GM21423 (cell line): ENCODE measurements around the gene TAC4.

ENCODE experiments used
- ATAC-seq: cut with Tn5 transposase; IDR thresholded peaks from one replicate; pipeline ENCODE4 v1.9.1; 2021; ENCODE audit warnings: mild to moderate bottlenecking, moderate library complexity; ENCODE audit not compliant: unreplicated experiment

Gene TAC4

DNA sequence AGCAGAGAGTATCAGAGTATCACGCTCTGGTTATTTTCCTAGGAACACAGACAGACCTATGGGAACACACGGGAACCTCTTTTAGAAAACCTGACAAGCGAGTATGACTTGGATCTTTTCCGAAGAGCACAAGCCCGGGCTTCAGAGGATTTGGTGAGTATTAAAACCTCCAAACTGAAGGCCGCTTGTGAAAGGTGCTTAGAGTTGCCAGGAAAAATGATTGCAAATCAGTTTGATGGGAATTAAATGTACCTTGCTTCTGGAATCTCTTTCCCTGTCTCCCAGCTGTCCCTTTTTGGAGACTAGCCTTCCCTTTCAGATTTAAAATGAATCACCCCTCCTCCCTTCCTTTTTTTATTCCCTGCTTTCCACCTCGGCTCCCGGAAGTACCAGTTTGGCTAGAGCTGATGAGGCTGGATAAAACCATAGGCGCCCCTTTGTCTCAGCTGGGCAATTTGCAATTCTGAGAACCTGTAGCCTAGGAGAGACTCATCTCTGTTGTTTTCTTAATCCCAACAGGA, 32.0 kb downstream of the TAC4 start:
- ATAC-seq: no peak

DNA sequence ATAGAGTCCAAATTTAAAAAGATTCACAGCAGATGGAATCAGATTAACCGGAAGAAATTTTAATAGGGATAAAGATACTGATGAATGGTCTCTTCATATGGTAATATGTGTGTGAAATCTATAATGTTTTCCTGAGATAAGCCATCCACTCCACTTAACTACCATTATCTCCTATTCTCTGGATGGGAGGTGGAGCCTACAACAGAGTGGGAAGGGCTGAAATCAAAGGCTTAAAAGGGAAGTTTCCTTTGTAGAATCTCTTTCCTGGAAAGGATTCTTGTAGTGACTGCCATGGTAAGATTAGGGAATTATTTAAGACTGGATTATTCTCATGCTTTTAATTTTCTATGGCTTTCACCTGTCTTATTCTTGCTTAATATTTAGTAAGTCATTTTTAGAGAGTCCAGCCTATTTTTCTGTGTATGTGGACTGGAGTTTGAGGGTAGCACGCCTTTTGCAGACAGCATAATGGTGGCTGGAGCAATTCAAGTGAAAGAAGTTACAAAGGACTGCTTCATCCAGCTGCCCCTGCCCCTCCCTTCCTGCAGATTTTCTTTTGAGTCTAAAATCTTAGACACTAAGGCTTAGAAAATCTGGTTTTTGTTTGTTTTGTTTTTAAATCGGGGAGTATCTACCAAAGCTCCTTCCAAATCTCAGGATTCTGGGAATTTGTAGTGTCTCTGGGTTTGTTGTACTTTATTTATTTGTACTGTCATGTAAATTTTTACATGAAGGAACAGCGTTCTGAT, 32.9 kb downstream of the TAC4 start:
- no peak for ATAC-seq

DNA sequence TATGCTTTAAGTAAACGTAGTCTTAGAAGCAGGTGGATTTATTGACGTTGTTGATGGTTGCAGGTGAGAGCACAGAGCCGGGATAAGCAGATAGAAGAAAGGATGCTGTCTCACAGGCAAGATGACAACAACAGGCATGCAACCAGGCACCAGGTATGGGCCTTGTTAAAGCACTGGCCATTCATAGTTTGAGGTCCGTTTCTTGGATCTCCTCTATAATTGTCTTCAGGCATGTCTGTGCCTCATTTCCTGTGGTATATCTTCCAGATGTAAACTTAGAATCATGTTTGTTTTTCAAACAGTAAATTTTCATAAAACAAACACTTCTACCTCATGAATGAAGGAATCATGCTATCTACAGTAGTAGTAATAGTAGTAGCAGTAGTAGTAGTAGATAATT, 38.8 kb downstream of the TAC4 start:
- no peak for ATAC-seq

DNA sequence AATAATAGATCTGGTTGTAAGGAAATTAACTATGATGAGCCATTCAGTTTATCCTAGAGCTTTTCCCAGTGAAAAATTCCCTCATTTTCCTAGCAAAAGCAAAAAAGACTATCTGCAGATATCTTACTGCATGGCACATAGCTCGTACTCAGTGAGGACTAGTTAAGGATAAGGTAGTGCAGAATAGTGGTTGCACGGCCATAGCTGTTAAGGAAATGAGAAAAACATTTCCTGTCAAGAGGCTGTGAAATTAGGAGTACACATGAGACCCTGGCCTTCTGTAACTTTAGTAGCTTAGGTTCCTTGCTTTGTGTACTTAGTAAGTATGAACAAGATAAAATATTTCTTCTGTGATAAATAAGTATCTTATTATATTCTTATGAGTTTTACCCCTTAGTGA, 49.1 kb downstream of the TAC4 start:
- ATAC-seq: no peak

DNA sequence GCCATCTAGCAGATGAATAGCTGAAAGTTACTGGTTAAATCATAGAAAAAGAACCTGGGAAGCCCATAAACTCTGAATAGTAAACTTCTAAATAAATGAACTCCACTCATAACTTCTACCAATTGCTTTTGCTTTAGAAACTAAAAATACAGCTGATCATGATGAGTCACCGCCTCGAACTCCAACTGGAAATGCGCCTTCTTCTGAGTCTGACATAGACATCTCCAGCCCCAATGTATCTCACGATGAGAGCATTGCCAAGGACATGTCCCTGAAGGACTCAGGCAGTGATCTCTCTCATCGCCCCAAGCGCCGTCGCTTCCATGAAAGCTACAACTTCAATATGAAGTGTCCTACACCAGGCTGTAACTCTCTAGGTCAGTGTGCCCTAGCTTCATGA, 49.7 kb downstream of the TAC4 start:
- ATAC-seq: no peak

DNA sequence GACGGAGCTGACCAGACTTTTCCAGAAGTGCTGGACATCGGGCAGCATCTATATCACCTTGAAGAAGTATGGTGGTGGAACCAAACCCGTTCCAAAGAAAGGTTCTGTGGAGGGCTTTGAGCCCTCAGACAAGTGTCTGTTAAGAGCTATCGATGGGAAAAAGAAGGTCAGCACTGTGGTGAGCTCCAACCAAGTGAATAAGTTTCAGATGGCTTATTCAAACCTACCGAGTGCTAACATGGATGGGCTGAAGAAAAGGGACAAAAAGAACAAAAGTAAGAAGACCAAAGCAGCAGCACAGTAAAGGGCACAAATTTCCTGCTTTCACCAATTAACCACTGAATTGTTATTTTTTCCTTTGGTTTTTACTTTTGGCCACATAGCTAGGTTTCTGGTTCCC, 52.5 kb downstream of the TAC4 start:
- ATAC-seq: no peak

DNA sequence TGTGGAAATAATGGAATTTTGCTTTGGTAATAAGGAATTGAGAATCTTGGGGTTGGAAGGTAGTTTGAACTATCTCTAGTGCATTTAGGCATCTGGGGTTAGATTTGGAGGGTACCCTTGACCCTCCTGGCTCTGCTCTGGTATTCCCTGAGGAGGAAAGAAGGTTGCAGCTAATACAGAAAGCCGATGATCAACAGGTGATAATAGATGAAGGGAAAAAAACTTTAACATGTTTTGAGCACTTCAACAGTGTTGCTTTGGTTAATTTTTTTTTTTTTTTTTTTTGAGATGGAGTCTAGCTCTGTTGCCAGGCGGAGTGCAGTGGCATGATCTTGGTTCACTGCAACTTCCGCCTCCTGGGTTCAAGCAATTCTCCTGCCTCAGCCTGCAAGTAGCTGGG, 54.6 kb downstream of the TAC4 start:
- ATAC-seq: no peak

DNA sequence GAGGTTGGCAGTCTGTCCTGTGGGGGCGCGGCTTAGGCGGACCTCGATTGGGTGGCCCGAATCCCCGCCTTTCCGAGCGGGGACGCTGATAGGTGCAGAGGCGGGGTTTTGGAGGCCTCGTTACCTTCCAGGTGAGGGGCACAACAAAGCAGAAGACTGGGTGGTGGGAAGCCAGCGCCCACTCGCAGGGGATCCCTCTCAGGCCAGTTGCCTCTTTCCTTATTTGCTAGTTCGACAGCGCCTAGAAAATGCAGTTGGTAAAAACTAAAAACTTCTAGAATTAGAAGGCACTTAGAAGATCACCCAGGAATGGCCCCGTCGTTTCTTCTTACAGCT, 58.7 kb downstream of the TAC4 start:
- no peak for ATAC-seq

DNA sequence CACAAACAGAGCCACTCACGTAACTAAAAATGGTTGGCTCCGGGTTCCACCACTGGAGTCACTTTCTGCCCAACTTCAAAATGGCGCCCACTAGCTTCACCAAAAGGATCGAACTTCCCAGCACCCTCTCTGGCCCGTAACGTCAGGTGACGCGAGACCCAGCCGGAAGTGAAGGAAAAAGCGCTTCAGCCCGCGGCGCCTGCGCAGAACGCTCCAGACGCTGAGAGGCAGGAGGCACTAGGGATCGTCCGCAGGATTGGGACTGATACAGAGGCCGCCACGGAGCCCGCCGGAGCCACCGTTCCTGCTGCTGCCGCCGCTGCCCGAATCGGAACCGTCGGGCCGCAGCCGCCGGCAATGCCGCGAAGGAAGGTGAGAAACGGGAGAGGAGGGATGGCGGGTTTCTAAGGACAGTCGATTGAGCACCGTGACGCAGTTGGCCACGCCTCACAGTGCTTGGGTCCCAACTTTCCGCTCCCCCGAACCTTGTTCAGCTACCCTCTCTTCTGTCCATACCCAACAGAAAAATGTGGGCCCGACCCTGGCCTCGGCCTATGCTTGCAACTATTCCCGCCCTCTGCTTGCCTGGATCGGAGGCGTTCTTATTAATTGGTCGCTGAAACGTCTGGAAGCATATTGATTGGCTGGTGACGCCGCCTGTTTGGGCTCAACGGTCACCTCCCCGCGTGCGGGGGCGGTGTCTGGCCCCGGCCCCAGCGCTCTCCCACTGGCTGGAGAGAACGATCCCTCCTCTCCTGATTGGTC, 59.2 kb downstream of the TAC4 start, which contains the start of gene KAT7:
Gene KAT7, plus strand, starts transcription at position 204 of the 765 bp plus-strand sequence. Its CDS starts 154 bp downstream, at position 358.
- peak; percentile 85 for ATAC-seq
